Breast epithelium (tissue), 4 donors: ENCODE results near the gene PLIN4. TPM values are rescaled to one million over a fixed set of nuclear protein-coding genes. Genes with fewer than 3 reads are reported as not detected.
A peak's percentile ranks its signal among the peaks of the same experiment; 100 is the strongest.

Experiments used
- DNase-seq, 2 donors: peaks; one replicate each; pipeline ENCODE4 v3.0.0-alpha.2; 2019; ENCODE audit warnings: low spot score in 2 of 2
- H3K27ac ChIP-seq, 2 donors: fragments of 200-600 bp; sonication (generic) in 1 of 2; one replicate each; pipeline ENCODE4 v1.5.1; 2016 to 2019; ENCODE audit warnings: mild to moderate bottlenecking in 1 of 2
- H3K27me3 ChIP-seq, 2 donors: fragments of 200-600 bp; sonication (generic) in 1 of 2; one replicate each; pipeline versions ENCODE4 v1.5.1 to v1.6.0; 2017 to 2019; ENCODE audit warnings: control low read depth in 1 of 2, mild to moderate bottlenecking in 1 of 2
- H3K36me3 ChIP-seq: fragments of 200-600 bp; one replicate; pipeline ENCODE4 v1.5.1; 2019
- H3K4me1 ChIP-seq, 2 donors: fragments of 200-600 bp; sonication (generic); one replicate each; pipeline ENCODE4 v1.5.1; 2016 to 2019; ENCODE audit warnings: control low read depth in 1 of 2
- H3K4me3 ChIP-seq, 3 donors: fragments of 200-600 bp; sonication (generic); 1 replicate in 2 of 3; 2 replicates in 1 of 3; pipeline ENCODE4 v1.5.1; 2016 to 2019; ENCODE audit warnings: mild to moderate bottlenecking in 3 of 3, moderate library complexity in 2 of 3
- H3K9me3 ChIP-seq, 2 donors: fragments of 200-600 bp; sonication (generic) in 1 of 2; one replicate each; pipeline ENCODE4 v1.5.1; 2016 to 2019; ENCODE audit warnings: control low read depth in 1 of 2
- POLR2A ChIP-seq: fragments of 450-650 bp; IDR thresholded peaks from one replicate; pipeline ENCODE4 v1.6.1; 2016; ENCODE audit warnings: antibody characterized with exemption, mild to moderate bottlenecking, moderate library complexity
- POLR2AphosphoS5 ChIP-seq, 3 donors: sonication (generic); formaldehyde crosslinking; IDR thresholded peaks; one replicate each; pipeline ENCODE4 v1.6.1; 2017; ENCODE audit warnings: antibody characterized with exemption in 3 of 3
- intact Hi-C: fragments of 100-400 bp; cut with DNase I; formaldehyde crosslinking; loops from one replicate; pipeline ENCODE4 v1.15.1; 2023; ENCODE audit warnings: low total_unique reads
- total RNA-seq, 3 donors: library from RNA; depleted of rRNA; stranded (reverse); fragments of >200 nt; gene quantifications; one replicate each; pipeline ENCODE4 v1.1.0, GENCODE V29; 2016
- TF ChIP-seq, protein P1 (sequence below), 3 donors: fragments of 450-650 bp; IDR thresholded peaks; one replicate each; pipeline ENCODE4 v1.5.1; 2016 to 2017; ENCODE audit warnings: antibody characterized with exemption in 3 of 3, mild to moderate bottlenecking in 3 of 3, moderate library complexity in 3 of 3

The PLIN4 gene
- total RNA-seq, 3 donors from 2014 or later, result 50.1 to 629 (median 213) TPM

DNA sequence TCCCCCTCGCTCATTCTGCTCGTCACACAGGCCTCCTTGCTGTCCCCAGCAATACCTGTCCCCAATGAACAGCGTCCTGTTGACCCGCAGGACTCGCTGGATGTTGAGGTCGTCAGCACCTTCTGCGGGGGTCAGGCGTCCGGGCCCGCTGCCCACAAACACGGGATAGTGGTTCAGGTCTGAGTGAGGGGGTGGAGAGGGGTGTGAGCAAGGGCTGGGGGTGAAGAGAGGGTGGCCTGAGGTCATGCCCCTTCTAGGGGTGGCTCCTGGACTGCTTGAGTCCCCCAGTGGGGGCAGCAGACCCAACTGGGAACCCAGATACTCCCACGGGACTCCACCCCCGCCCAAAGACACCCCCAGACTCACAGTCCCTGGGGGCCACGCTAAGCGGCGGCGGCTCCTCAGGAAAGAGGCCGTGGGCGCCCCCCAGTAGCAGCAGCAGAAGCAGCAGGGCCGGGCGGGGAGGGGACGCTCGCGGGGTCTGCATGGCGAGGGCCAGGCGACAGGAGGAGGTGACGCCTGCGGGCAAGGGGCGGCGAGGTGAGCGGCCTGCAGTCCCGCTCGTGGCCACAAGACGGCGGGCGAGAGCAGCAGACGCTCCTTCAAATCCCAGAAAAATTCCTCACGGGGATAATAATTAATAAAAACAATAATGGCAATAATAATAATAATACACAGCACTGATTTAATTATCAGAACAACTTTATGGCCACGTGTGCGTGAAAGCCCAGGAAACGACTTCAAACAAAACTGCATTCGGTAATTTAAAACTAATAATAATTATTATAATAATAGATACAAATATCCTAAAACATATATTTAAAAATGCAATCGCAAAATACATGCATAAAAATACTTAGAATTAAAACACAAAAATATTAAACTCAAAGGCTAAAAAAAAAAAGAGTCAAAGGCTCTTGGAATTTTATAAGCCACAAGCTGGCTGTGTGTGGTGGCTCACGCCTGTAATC lies 40.0 kb upstream of the PLIN4 start:
- H3K27me3 ChIP-seq, result peaks cover 0 to 4% of the 10 kb centered on the region in 2 donors
- no peak for DNase-seq
- no peak for TF ChIP-seq POLR2A
- TF ChIP-seq, protein P1, sequence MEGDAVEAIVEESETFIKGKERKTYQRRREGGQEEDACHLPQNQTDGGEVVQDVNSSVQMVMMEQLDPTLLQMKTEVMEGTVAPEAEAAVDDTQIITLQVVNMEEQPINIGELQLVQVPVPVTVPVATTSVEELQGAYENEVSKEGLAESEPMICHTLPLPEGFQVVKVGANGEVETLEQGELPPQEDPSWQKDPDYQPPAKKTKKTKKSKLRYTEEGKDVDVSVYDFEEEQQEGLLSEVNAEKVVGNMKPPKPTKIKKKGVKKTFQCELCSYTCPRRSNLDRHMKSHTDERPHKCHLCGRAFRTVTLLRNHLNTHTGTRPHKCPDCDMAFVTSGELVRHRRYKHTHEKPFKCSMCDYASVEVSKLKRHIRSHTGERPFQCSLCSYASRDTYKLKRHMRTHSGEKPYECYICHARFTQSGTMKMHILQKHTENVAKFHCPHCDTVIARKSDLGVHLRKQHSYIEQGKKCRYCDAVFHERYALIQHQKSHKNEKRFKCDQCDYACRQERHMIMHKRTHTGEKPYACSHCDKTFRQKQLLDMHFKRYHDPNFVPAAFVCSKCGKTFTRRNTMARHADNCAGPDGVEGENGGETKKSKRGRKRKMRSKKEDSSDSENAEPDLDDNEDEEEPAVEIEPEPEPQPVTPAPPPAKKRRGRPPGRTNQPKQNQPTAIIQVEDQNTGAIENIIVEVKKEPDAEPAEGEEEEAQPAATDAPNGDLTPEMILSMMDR (IDR thresholded peaks at IDR 0.05), result peak; percentile 96 to 99 (median 96)
- no peaks in the 10 kb centered on the region for H3K9me3 ChIP-seq
- no peaks in the 10 kb centered on the region for H3K36me3 ChIP-seq
- no peaks in the 10 kb centered on the region for H3K4me1 ChIP-seq
- no peak overlapping the region for H3K27ac ChIP-seq
- peak overlapping the region; percentile 28 to 58 (median 40) for H3K4me3 ChIP-seq
- intact Hi-C loops, result loop anchor here (10.0 kb wide), 1 partner anchor 1007 kb away; the partner anchor contains the start of gene TINCR

DNA sequence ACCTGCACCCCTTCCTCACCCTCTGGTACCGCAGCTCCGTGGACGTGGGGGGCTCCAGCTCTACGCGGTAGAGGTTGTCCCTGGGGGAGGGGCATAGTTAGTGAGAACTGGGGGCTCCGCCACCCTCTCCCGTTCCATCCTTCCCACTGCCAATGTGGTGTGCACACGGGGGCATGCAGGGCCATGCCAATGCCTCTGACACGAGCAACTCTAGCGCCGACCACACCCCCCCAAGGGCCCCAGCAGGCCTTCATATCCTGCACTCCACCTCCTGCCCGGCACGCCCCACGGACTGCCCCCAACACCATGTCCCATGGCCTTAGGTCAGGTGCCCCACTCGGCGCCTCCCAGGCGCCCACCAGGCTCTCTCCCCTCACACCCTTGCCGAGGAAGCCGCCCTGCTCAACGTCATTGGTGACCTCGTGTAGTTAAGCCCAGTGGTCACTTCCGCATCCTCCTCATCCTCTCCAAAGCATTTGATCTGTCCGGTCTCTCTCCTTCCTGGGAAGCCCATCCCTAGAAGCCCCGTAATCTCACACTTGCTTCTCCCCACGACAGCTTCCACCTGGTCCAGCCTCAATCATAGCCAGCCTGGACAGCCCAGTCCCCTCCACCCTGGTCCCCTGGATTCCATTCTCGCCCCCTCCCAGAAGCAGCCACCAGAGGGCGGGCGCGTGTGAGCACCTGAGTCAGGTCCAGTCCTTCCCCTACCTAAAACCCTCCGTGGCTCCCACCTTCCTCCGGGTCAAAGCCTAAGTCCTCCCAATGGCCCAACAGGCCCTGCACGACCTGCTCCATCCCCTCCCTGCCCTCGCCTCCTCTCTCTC lies 39.1 kb upstream of the PLIN4 start:
- no peak for DNase-seq
- peaks cover 0 to 4% of the 10 kb centered on the region in 2 donors for H3K27me3 ChIP-seq
- peak overlapping the region in 2 of 3 donors; percentile 40 to 55 for H3K4me3 ChIP-seq
- intact Hi-C loops, result loop anchor here (10.0 kb wide), 1 partner anchor 1007 kb away; the partner anchor contains the start of gene TINCR
- TF ChIP-seq POLR2A (no peak), POLR2AphosphoS5 (IDR thresholded peaks at IDR 0.05) (no peak)
- TF ChIP-seq, protein P1 (IDR thresholded peaks at IDR 0.05), result no peak
- no peak overlapping the region for H3K27ac ChIP-seq
- H3K9me3 ChIP-seq, result no peaks in the 10 kb centered on the region
- no peaks in the 10 kb centered on the region for H3K4me1 ChIP-seq
- H3K36me3 ChIP-seq, result no peaks in the 10 kb centered on the region

DNA sequence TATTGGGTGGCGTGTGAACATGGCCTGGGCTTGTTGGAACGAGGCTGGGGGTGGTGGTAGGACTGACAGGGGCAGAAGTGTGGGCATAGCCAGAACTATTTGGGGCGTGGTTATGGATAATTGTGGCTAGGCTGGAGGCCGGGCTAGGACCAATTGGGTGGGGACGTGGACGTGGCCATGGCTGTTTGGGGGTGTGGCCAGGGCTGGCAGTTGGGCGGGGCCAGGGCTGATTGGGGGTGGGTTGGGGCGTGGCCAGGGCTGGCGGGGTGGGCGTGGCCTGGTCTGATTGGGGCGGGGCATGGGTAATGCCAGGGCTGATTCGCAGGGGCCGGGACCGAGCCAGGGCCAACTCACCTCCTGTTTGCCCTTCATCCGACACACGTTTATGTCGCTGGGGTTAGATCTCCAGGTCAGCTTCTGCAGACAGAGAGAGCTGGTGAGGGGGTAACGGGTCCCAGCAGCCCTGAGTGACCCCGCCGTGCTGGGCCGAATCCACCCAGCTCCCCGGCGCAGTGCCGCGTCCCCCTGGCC lies 38.4 kb upstream of the PLIN4 start:
- Histone ChIP-seq H3K36me3 (no peaks in the 10 kb centered on the region), H3K27me3 (peaks cover 0 to 4% of the 10 kb centered on the region in 2 donors), H3K27ac (no peak overlapping the region), H3K4me1 (no peaks in the 10 kb centered on the region), H3K9me3 (no peaks in the 10 kb centered on the region), H3K4me3 (no peak overlapping the region)
- no peak for DNase-seq
- TF ChIP-seq POLR2A (no peak), POLR2AphosphoS5 (IDR thresholded peaks at IDR 0.05) (no peak)
- TF ChIP-seq, protein P1 (IDR thresholded peaks at IDR 0.05), result no peak
- intact Hi-C loops, result loop anchor here (10.0 kb wide), 1 partner anchor 1008 kb away; the partner anchor contains the start of gene TINCR

DNA sequence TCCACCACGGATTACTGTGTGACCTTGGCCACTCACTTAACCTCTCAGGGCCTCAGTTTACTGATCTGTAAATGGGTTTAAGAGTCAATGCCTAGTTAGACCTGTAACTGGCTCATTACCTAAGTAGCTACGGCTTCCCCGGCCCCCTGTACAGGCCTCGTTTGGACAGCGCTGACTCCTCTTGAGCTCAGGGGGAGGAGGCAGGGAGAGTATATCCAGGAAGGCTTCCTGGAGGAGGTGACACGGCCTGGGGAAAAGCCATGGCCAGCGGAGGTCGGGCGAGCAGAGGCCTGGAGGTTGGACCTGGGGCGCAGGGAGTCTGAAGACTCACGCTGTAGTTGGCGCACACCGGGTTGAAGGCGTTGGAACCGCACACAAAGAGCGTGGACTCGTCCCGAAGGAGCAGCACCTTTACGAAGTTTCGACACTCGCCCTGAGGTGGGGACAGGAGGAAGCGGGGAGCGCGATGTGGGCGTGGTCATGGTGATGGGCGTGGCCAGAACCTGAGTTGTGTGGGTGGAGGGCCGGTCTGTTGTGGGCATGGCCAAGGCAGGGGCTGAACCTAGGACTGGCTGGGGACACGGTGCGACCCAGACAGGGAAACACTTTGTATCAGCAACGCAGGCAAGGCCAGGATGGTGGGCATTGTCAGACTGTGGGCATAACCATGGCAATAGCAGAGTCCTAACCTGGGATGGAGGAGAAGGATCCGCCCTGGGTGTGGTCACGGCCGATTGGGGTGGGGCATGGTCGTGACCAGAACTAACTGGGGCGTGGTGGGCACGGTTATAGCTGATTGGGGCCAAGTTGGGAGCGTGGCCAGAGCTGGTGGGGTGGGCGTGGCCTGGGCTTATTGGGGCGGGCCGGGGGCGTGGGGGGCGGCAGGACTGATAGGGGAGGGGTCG lies 37.6 kb upstream of the PLIN4 start:
- Histone ChIP-seq H3K4me1 (no peaks in the 10 kb centered on the region), H3K9me3 (no peaks in the 10 kb centered on the region), H3K36me3 (no peaks in the 10 kb centered on the region), H3K27me3 (peaks cover 0 to 4% of the 10 kb centered on the region in 2 donors), H3K4me3 (no peak overlapping the region), H3K27ac (no peak overlapping the region)
- no peak for DNase-seq
- intact Hi-C loops, result loop anchor here (10.0 kb wide), 1 partner anchor 1009 kb away; the partner anchor contains the start of gene TINCR
- TF ChIP-seq POLR2A (no peak), POLR2AphosphoS5 (IDR thresholded peaks at IDR 0.05) (no peak)
- TF ChIP-seq, protein P1 (IDR thresholded peaks at IDR 0.05), result no peak
